ENCODE data around the gene DGKE. TPM values are rescaled to one million over a fixed set of nuclear protein-coding genes. Genes with fewer than 3 reads are reported as not detected.
A peak's percentile ranks its signal among the peaks of the same experiment; 100 is the strongest.

Gene DGKE
- total and polyA plus RNA-seq, 2 of the 13 experiments (the other 11 are each of a cell fraction or from before 2014, with no cell fraction given): 3.2 to 5.3 TPM

- peak; percentile 97 for TF ChIP-seq ZSCAN5A (CRISPR knock-in tag; IDR thresholded peaks at IDR 0.05; ENCODE audit: borderline replicate concordance)
- TF ChIP-seq ZNF644 (CRISPR knock-in tag; IDR thresholded peaks at IDR 0.05; ENCODE audit: low read depth): no peak
- TF ChIP-seq FOXA3 (CRISPR knock-in tag; IDR thresholded peaks at IDR 0.05): peak; percentile 40; the same call in 1 of the 2 replicates
- TF ChIP-seq MXD4 (CRISPR knock-in tag; IDR thresholded peaks at IDR 0.05): peak; percentile 82
- peak; percentile 21 for TF ChIP-seq ZNF550 (CRISPR knock-in tag; IDR thresholded peaks at IDR 0.05; ENCODE audit: borderline replicate concordance)
- TF ChIP-seq KLF6 (CRISPR knock-in tag; IDR thresholded peaks at IDR 0.05): peak; percentile 95
- peak; percentile 82 for TF ChIP-seq TBX2 (CRISPR knock-in tag; IDR thresholded peaks at IDR 0.05; ENCODE audit: borderline replicate concordance)
- peak; percentile 99 for TF ChIP-seq POLR2AphosphoS5 (IDR thresholded peaks at IDR 0.05; ENCODE audit: low read depth, low read length)
- peak; percentile 98 for TF ChIP-seq KDM5B (CRISPR knock-in tag; IDR thresholded peaks at IDR 0.05; ENCODE audit: borderline replicate concordance)
- peak; percentile 31; the same call in 1 of the 2 replicates for TF ChIP-seq ZFP90 (CRISPR knock-in tag; IDR thresholded peaks at IDR 0.05; ENCODE audit: borderline replicate concordance)
- no peak for TF ChIP-seq PRPF4 (IDR thresholded peaks at IDR 0.05; ENCODE audit: low read depth, low read length, poor library complexity, severe bottlenecking)
- TF ChIP-seq XBP1 (CRISPR knock-in tag; IDR thresholded peaks at IDR 0.05): no peak
- TF ChIP-seq PAX8 (CRISPR knock-in tag; IDR thresholded peaks at IDR 0.05; ENCODE audit: borderline replicate concordance): peak; percentile 83; the same call in 1 of the 2 replicates
- peak; percentile 75 for TF ChIP-seq JARID2 (CRISPR knock-in tag; IDR thresholded peaks at IDR 0.05; ENCODE audit: insufficient replicate concordance)
- TF ChIP-seq CSRNP2 (CRISPR knock-in tag; conservative IDR thresholded peaks at IDR 0.05; ENCODE audit: low read depth): no peak
- no peak for TF ChIP-seq NR2F1 (CRISPR knock-in tag; IDR thresholded peaks at IDR 0.05)
- no peak for TF ChIP-seq U2AF1 (optimal IDR thresholded peaks at IDR 0.05; ENCODE audit: low read depth, low read length)
- 0 out of 2 replicates have a peak, but pooled peaks have one; percentile 68 for TF ChIP-seq ZSCAN29 (CRISPR knock-in tag; conservative IDR thresholded peaks at IDR 0.05)
- TF ChIP-seq ISL2 (CRISPR knock-in tag; IDR thresholded peaks at IDR 0.05): peak; percentile 63
- TF ChIP-seq ZFP1 (CRISPR knock-in tag; IDR thresholded peaks at IDR 0.05): 0 out of 2 replicates have a peak, but pooled peaks have one; percentile 44
- no peak; the same call in 1 of the 2 replicates for TF ChIP-seq FOXJ3 (CRISPR knock-in tag; IDR thresholded peaks at IDR 0.05; ENCODE audit: borderline replicate concordance)
- TF ChIP-seq WIZ (CRISPR knock-in tag; IDR thresholded peaks at IDR 0.05): no peak
- peak; percentile 69; the same call in 1 of the 2 replicates for TF ChIP-seq AKNA (CRISPR knock-in tag; IDR thresholded peaks at IDR 0.05; ENCODE audit: borderline replicate concordance)
Measured at GRCh38 chr17:56913867-56914580, 80.1 kb downstream of the DGKE start, which contains the start of gene TRIM25 (continued).

Measured in HepG2 (cell line).